Right lobe of liver (tissue), 6 donors: ENCODE results near the gene B3GAT1. TPM values are rescaled to one million over a fixed set of nuclear protein-coding genes. Genes with fewer than 3 reads are reported as not detected.
"Not testable (repeated sequence)": the region's sequence is repeated elsewhere in the genome, so short reads cannot be mapped to it uniquely, and the experiment has no call there.

Experiments used
- ATAC-seq, 4 donors: fragments of 200-7000 bp; cut with Tn5 transposase; one replicate each; pipeline ENCODE4 v1.9.1; 2020; ENCODE audit warnings: mild to moderate bottlenecking in 4 of 4, moderate library complexity in 4 of 4
- DNase-seq, 3 donors: peaks; one replicate each; pipeline ENCODE4 v3.0.0-alpha.2; 2020
- H3K27ac ChIP-seq, 3 donors: fragments of 200-600 bp; one replicate each; pipeline ENCODE4 v1.8.0; 2022
- H3K27me3 ChIP-seq, 2 donors: fragments of 200-600 bp; one replicate each; pipeline ENCODE4 v1.8.0; 2022
- H3K36me3 ChIP-seq, 4 donors: fragments of 200-600 bp; sonication (generic) in 1 of 4; one replicate each; pipeline versions ENCODE4 v1.5.1 to v1.8.0; 2017 to 2022; ENCODE audit warnings: control low read depth in 1 of 4
- H3K4me1 ChIP-seq, 4 donors: fragments of 200-600 bp; sonication (generic) in 1 of 4; one replicate each; pipeline versions ENCODE4 v1.5.1 to v1.8.0; 2017 to 2022; ENCODE audit warnings: control low read depth in 1 of 4
- H3K4me3 ChIP-seq, 3 donors: fragments of 200-600 bp; one replicate each; pipeline ENCODE4 v1.8.0; 2022
- H3K9me3 ChIP-seq, 4 donors: fragments of 200-600 bp; sonication (generic) in 1 of 4; one replicate each; pipeline versions ENCODE4 v1.5.1 to v1.8.0; 2017 to 2022; ENCODE audit warnings: control low read depth in 1 of 4
- POLR2A ChIP-seq: fragments of 450-650 bp; IDR thresholded peaks from one replicate; pipeline ENCODE4 v1.6.1; 2017; ENCODE audit warnings: antibody characterized with exemption, mild to moderate bottlenecking
- WGBS: methylation state at CpG from one replicate; pipeline ENCODE4 v1.1.6; 2018; ENCODE audit warnings: low coverage, low lambda C conversion rate; ENCODE audit not compliant: insufficient coverage; ENCODE audit errors: missing lambda C conversion rate; 5-methylcytosine and 5-hydroxymethylcytosine counted together
- intact Hi-C, 2 donors: fragments of 100-400 bp; cut with DNase I; formaldehyde crosslinking; loops; one replicate each; pipeline versions ENCODE4 v1.11.2 to v1.14.1; 2022
- total RNA-seq, 6 experiments: library from RNA; depleted of rRNA in 2 of 6; stranded (reverse); fragments of >200 nt in 2 of 6; fragmentation: NEBNext Ultra II Directional in 3 of 6; extraction: Animal tissue kit (Norgen Biotek cat#: 25700) in 3 of 6; gene quantifications; one replicate each; pipeline versions ENCODE4 v1.1.0 to v1.2.4, GENCODE V29; 2016 to 2023
- TF ChIP-seq, protein P1 (sequence below), 4 donors: fragments of 200-600 bp in 3 of 4; fragments of 450-650 bp in 1 of 4; IDR thresholded peaks; one replicate each; pipeline versions ENCODE4 v1.5.1 to v1.8.0; 2016 to 2022; ENCODE audit warnings: antibody characterized with exemption in 4 of 4, mild to moderate bottlenecking in 2 of 4
- donor health status: DM: no; HTN: yes; CAD: no.
- donor health status: DM: no; HTN: no; CAD: no.
- donor health status: DM: no; HTN: no; CAD: no.
- donor health status: DM: no; HTN: yes; CAD: no.
- donor health status: DM: no; HTN: yes; CAD: no.

Gene B3GAT1
- total RNA-seq, 6 experiments from 2014 or later, result 0.76 to 8.8 (median 5.1) TPM

DNA sequence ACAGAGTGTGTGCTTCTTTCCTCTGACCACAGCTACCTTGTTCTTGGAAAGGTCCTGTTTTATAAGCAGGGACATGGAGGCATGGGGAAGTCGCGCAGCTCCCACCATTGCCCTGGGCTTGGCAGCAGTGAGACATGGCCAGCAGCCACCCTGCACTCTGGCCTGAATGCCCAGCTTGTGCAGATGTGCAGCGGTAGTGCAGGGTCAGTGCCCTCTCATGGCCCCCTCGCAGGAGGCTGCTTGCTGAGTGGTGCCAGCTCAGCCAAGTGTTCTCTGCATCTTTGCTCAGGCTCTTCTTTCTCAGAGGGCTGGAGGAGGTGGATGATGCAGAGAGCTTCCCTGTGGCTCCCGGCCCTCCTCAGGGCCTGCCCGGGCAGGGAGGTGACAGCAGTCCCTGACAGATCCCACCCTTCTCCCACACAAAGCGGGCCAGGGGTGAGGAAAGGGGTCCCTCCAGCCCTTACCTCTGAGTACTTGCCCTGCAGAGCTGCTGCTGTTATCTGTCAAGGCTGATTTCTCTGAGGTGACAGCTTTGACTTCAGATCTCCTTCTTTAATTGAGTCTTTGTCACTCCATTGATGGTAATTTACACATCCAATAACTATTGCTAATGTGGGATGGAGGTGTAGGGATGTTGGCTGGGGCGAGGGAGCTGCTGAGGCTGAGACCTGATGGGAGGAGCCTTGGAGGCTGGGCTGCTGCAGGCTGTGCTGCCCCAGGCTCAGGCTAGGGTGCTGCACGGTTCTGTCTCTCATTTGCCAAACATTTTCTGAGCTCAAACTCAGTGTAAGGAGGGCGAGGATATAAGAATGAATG is 47.4 kb upstream of the B3GAT1 start:
- Histone ChIP-seq H3K4me1 (no peaks in the 10 kb centered on the region), H3K36me3 (no peaks in the 10 kb centered on the region), H3K27ac (no peak overlapping the region), H3K27me3 (no peaks in the 10 kb centered on the region), H3K4me3 (no peak overlapping the region), H3K9me3 (no peaks in the 10 kb centered on the region)
- no peak for ATAC-seq
- no peak for DNase-seq
- TF ChIP-seq POLR2A, result no peak
- TF ChIP-seq, protein P1, sequence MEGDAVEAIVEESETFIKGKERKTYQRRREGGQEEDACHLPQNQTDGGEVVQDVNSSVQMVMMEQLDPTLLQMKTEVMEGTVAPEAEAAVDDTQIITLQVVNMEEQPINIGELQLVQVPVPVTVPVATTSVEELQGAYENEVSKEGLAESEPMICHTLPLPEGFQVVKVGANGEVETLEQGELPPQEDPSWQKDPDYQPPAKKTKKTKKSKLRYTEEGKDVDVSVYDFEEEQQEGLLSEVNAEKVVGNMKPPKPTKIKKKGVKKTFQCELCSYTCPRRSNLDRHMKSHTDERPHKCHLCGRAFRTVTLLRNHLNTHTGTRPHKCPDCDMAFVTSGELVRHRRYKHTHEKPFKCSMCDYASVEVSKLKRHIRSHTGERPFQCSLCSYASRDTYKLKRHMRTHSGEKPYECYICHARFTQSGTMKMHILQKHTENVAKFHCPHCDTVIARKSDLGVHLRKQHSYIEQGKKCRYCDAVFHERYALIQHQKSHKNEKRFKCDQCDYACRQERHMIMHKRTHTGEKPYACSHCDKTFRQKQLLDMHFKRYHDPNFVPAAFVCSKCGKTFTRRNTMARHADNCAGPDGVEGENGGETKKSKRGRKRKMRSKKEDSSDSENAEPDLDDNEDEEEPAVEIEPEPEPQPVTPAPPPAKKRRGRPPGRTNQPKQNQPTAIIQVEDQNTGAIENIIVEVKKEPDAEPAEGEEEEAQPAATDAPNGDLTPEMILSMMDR (IDR thresholded peaks at IDR 0.05), result no peak
- 40% methylated on average over 4 of the region's 10 CpGs for WGBS
- intact Hi-C loops, result no loop called here

DNA sequence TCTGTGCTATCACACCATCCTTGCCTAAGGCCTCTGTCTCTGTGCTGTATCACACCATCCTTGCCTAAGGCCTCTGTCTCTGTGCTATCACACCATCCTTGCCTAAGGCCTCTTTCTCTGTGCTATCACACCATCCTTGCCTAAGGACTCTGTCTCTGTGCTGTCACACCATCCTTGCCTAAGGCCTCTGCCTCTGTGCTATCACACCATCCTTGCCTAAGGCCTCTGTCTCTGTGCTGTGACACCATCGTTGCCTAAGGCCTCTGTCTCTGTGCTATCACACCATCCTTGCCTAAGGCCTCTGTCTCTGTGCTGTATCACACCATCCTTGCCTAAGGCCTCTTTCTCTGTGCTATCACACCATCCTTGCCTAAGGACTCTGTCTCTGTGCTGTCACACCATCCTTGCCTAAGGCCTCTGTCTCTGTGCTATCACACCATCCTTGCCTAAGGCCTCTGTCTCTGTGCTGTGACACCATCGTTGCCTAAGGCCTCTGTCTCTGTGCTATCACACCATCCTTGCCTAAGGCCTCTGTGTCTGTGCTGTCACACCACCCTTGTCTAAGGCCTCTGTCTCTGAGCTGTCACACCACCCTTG is 45.5 kb upstream of the B3GAT1 start:
- intact Hi-C loops, H3K27ac ChIP-seq, ATAC-seq, H3K4me3 ChIP-seq, H3K27me3 ChIP-seq, H3K4me1 ChIP-seq, H3K36me3 ChIP-seq, H3K9me3 ChIP-seq, DNase-seq: not testable (repeated sequence)
- 83% methylated on average over 1 of the region's 2 CpGs for WGBS

DNA sequence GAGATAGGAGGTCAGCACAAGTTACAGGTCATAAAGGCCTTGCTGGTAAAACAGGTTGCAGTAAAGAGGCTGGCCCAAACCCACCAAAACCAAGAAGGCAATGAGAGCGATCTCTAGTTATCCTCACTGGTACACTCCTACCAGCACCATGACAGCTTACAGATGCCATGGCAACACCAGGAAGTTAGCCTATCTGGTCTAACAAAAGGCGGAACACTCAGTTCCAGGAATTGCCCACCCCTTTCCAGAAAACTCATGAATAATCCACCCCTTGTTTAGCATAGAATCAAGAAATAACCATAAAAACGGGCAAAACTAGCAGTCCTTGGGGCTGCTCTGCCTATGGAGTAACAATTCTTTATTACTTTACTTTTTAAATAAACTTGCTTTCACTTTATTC is 43.5 kb upstream of the B3GAT1 start:
- no peak for TF ChIP-seq POLR2A
- TF ChIP-seq, protein P1 (IDR thresholded peaks at IDR 0.05), result no peak

DNA sequence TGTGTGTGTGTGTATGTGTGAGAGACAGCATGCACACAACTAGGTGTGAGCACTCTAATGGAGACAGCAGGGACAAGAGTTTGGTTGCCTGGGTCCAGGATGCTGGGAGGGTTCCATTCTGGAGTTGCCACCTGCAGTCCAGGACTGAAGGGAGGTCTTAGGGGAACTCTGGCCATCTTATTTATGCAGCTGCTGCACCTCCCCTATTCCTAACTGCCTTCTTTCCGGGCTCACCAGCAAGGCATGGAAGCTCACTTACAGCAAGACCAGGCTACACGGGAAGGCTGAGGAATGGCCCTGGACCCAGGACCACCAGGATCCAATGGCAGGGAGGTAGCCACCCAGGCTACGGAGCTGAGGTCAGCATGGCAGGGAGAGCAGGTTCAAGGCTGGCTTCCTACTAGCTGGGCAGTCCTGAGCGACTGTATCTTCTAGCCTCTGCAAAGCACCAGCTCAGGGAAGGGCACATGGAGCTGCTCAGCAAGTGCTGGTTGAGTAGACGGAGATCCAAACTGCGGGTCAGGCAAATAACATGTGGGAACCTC is 42.2 kb upstream of the B3GAT1 start:
- no peaks in the 10 kb centered on the region for H3K4me1 ChIP-seq
- ATAC-seq (no peak), DNase-seq (no peak)
- no peaks in the 10 kb centered on the region for H3K36me3 ChIP-seq
- WGBS, result 17% methylated on average over 1 of the region's 6 CpGs
- no peaks in the 10 kb centered on the region for H3K9me3 ChIP-seq
- H3K27me3 ChIP-seq, result no peaks in the 10 kb centered on the region
- intact Hi-C loops, result no loop called here
- no peak for TF ChIP-seq POLR2A
- TF ChIP-seq, protein P1 (IDR thresholded peaks at IDR 0.05), result no peak
- no peak overlapping the region for H3K27ac ChIP-seq
- no peak overlapping the region for H3K4me3 ChIP-seq

More for the DNA sequence above, 43.5 kb upstream of the B3GAT1 start:
- H3K9me3 ChIP-seq, result no peaks in the 10 kb centered on the region
- H3K4me3 ChIP-seq, result no peak overlapping the region
- no peak for ATAC-seq
- intact Hi-C loops, result no loop called here
- H3K4me1 ChIP-seq, result no peaks in the 10 kb centered on the region
- peak in 1 of 3 donors; percentile 22 for DNase-seq
- H3K36me3 ChIP-seq, result no peaks in the 10 kb centered on the region
- H3K27me3 ChIP-seq, result no peaks in the 10 kb centered on the region
- H3K27ac ChIP-seq, result no peak overlapping the region
- WGBS, result 78% methylated on average over 3 of the region's 3 CpGs

DNA sequence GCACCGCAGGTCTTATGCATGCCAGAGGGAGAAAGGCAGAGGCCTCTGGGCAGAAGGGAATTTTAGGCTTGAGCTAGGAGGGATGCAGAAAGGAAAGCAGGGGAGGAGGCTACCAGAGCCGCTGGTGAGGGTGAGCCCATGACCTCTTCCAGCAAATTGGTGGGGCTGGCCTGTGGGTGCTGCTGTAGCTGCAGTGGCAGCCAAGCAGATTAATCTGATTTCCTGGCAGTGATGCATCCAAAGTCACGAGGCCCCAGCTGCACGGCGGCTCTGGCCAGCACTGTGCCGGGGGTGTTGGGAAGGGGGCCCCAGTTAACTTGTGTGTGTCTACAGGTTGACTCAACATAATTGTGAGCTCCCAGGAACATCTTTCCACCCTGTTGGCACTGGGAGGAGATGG is 41.4 kb upstream of the B3GAT1 start:
- Histone ChIP-seq H3K9me3 (no peaks in the 10 kb centered on the region), H3K4me1 (no peaks in the 10 kb centered on the region), H3K27ac (no peak overlapping the region), H3K36me3 (no peaks in the 10 kb centered on the region), H3K27me3 (no peaks in the 10 kb centered on the region), H3K4me3 (no peak overlapping the region)
- TF ChIP-seq, protein P1 (IDR thresholded peaks at IDR 0.05), result no peak
- no peak for TF ChIP-seq POLR2A
- 78% methylated on average over 3 of the region's 6 CpGs for WGBS
- intact Hi-C loops, result no loop called here
- DNase-seq (peak in 1 of 3 donors; percentile 18), ATAC-seq (no peak)
